D721Med (cell line): ENCODE data around the gene SAP30L.

Source experiments
- DNase-seq: peaks from one replicate; pipeline ENCODE4 v3.0.0; 2011; ENCODE audit warnings: low spot score; ENCODE audit not compliant: insufficient read length
- FAIRE-seq: peaks from 2 replicates; lab custom pipeline; 2011; peaks lifted over from hg19 to GRCh38; lab: Jason Lieb, UNC
- CTCF ChIP-seq: IDR thresholded peaks from 2 replicates; pipeline ENCODE4 v1.5.1; 2012; ENCODE audit warnings: mild to moderate bottlenecking, control low read depth; ENCODE audit not compliant: insufficient read depth; ENCODE audit errors: missing control alignments

SAP30L gene

GRCh38 chr5:154459015-154459414 is 13.2 kb downstream of the SAP30L start:
- DNase-seq (no peak), FAIRE-seq (no peak)
- TF ChIP-seq CTCF: no peak

- FAIRE-seq (no peak), DNase-seq (no peak)
- TF ChIP-seq CTCF: no peak
Observed at GRCh38 chr5:154460172-154460571, 14.4 kb downstream of the SAP30L start.

GRCh38 chr5:154461531-154461930 is 15.7 kb downstream of the SAP30L start:
- FAIRE-seq (no peak), DNase-seq (no peak)
- peak; percentile 13 for TF ChIP-seq CTCF

- DNase-seq: no peak
- no peak for FAIRE-seq
- no peak for TF ChIP-seq CTCF
Observed at GRCh38 chr5:154464438-154464837, 18.6 kb downstream of the SAP30L start.

GRCh38 chr5:154465169-154465568 is 19.4 kb downstream of the SAP30L start:
- no peak for TF ChIP-seq CTCF
- no peak for FAIRE-seq
- DNase-seq: no peak

- TF ChIP-seq CTCF: no peak
- DNase-seq (no peak), FAIRE-seq (no peak)
Observed at GRCh38 chr5:154466147-154466546, 20.4 kb downstream of the SAP30L start.

GRCh38 chr5:154466671-154467070 is 20.9 kb downstream of the SAP30L start:
- TF ChIP-seq CTCF: no peak
- no peak for FAIRE-seq
- no peak for DNase-seq
